DND-41 (cell line): ENCODE results near the gene RAD51B.

ENCODE experiments used
- EZH2 ChIP-seq: IDR thresholded peaks from 3 replicates; pipeline ENCODE4 v1.6.1; 2012; ENCODE audit warnings: borderline replicate concordance, low read depth, mild to moderate bottlenecking, moderate library complexity, low read length, inconsistent platforms; ENCODE audit not compliant: severe bottlenecking
- TF ChIP-seq, protein P1 (sequence below): IDR thresholded peaks from 2 replicates; pipeline ENCODE4 v1.5.1; 2012; ENCODE audit warnings: borderline replicate concordance, low read length, moderate library complexity, mild to moderate bottlenecking; ENCODE audit not compliant: poor library complexity, severe bottlenecking; ENCODE audit errors: extremely low read depth

DNA sequence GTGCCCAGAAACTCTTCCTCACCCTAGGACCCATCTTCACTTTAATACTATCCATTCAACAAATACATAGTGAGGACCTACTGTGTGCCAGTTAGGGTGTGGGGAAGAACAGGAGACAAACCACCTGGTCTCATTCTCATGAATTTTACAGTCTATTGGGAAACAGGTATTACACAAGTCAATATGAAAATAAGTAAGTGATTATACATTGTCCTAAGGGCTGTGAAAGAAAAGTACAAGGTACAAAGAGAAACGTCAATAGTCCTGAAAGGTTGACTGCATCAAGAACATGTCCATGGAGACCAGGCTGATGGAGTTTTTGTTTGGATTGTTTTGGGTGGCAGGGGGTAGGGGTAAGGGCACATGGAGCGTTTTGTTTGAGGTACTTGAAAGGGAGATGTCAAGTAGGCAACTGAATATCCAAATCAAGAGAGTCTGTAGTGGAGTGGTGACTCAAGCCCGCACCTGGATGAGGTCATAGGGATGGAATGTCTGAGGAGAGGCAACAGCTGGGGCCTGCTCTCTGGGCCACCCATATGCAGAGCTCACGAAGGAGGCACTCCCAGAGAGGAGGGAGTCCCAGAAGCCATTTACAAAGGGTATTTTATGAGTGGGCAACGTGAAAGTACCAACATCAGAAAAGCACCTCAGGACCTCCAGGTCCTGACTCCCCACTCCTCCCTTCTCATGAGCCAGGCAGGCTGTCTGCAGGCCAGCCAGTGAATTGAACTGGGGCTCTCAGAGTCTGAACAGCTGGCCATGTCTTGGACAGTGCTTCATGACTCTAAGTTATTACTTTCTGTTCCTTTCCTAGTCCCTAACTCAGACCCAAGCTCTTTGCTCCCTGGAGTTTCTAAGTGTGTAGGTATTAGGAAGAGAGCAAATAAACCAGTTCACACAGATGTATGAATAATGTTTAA lies 701.3 kb downstream of the RAD51B start:
- TF ChIP-seq, protein P1, sequence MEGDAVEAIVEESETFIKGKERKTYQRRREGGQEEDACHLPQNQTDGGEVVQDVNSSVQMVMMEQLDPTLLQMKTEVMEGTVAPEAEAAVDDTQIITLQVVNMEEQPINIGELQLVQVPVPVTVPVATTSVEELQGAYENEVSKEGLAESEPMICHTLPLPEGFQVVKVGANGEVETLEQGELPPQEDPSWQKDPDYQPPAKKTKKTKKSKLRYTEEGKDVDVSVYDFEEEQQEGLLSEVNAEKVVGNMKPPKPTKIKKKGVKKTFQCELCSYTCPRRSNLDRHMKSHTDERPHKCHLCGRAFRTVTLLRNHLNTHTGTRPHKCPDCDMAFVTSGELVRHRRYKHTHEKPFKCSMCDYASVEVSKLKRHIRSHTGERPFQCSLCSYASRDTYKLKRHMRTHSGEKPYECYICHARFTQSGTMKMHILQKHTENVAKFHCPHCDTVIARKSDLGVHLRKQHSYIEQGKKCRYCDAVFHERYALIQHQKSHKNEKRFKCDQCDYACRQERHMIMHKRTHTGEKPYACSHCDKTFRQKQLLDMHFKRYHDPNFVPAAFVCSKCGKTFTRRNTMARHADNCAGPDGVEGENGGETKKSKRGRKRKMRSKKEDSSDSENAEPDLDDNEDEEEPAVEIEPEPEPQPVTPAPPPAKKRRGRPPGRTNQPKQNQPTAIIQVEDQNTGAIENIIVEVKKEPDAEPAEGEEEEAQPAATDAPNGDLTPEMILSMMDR: no peak
- TF ChIP-seq EZH2: no peak
